Esophagus muscularis mucosa (tissue), 4 donors: ENCODE data around the gene TLX1. TPM values are rescaled to one million over a fixed set of nuclear protein-coding genes. Genes with fewer than 3 reads are reported as not detected.

Source experiments
- DNase-seq: peaks from one replicate; pipeline ENCODE4 v3.0.0-alpha.2; 2017; ENCODE audit errors: extremely low spot score
- H3K27ac ChIP-seq, 4 donors: fragments of 200-600 bp; sonication (generic); replicated peaks in 1 of 4; 1 replicate in 3 of 4; 2 replicates in 1 of 4; pipeline ENCODE4 v1.5.1; 2016 to 2019; ENCODE audit warnings: mild to moderate bottlenecking in 1 of 4
- H3K27me3 ChIP-seq, 4 donors: fragments of 200-600 bp; sonication (generic); one replicate each; pipeline versions ENCODE4 v1.5.1 to v1.6.0; 2016 to 2019
- H3K36me3 ChIP-seq, 4 donors: fragments of 200-600 bp; sonication (generic); one replicate each; pipeline ENCODE4 v1.5.1; 2016 to 2019
- H3K4me1 ChIP-seq, 4 donors: fragments of 200-600 bp; sonication (generic); one replicate each; pipeline ENCODE4 v1.5.1; 2016 to 2019
- H3K4me3 ChIP-seq, 4 donors: fragments of 200-600 bp; sonication (generic); 1 replicate in 2 of 4; 2 replicates in 2 of 4; pipeline ENCODE4 v1.5.1; 2016 to 2019; ENCODE audit warnings: mild to moderate bottlenecking in 4 of 4, moderate library complexity in 1 of 4
- H3K9me3 ChIP-seq, 4 donors: fragments of 200-600 bp; sonication (generic); 1 replicate in 3 of 4; 2 replicates in 1 of 4; pipeline ENCODE4 v1.5.1; 2016 to 2019
- CTCF ChIP-seq, 3 experiments: fragments of 200-600 bp in 2 of 3; fragments of 450-650 bp in 1 of 3; sonication (generic) in 2 of 3; IDR thresholded peaks; one replicate each; pipeline ENCODE4 v1.5.1; 2017 to 2019; ENCODE audit warnings: antibody characterized with exemption in 3 of 3, mild to moderate bottlenecking in 2 of 3, moderate library complexity in 1 of 3
- EP300 ChIP-seq: sonication (generic); formaldehyde crosslinking; IDR thresholded peaks from one replicate; pipeline ENCODE4 v1.6.1; 2017; ENCODE audit warnings: antibody characterized with exemption
- POLR2A ChIP-seq: fragments of 450-650 bp; IDR thresholded peaks from one replicate; pipeline ENCODE4 v1.6.1; 2017; ENCODE audit warnings: antibody characterized with exemption, moderate library complexity, mild to moderate bottlenecking, low read depth
- POLR2AphosphoS5 ChIP-seq, 2 donors: sonication (generic); formaldehyde crosslinking; IDR thresholded peaks; one replicate each; pipeline ENCODE4 v1.6.1; 2017; ENCODE audit warnings: antibody characterized with exemption in 2 of 2
- WGBS: methylation state at CpG from one replicate; pipeline ENCODE4 v1.1.5; 2018; 5-methylcytosine and 5-hydroxymethylcytosine counted together
- intact Hi-C: fragments of 100-400 bp; cut with DNase I; formaldehyde crosslinking; loops from one replicate; pipeline ENCODE4 v1.15.1; 2023
- total RNA-seq, 4 donors: library from RNA; depleted of rRNA; stranded (reverse); fragments of >200 nt; gene quantifications; one replicate each; pipeline versions ENCODE4 v1.1.0 to v1.2.1, GENCODE V29; 2016

The TLX1 gene
- total RNA-seq, 4 donors from 2014 or later = not detected

GRCh38 chr10:101121654-101122031 lies 9.5 kb upstream of the TLX1 start:
- intact Hi-C loops = no loop called here
- no peak for DNase-seq
- no peaks in the 10 kb centered on the region for H3K36me3 ChIP-seq
- no peak for TF ChIP-seq POLR2A
- no peak for TF ChIP-seq EP300
- TF ChIP-seq POLR2AphosphoS5 (IDR thresholded peaks at IDR 0.05) = no peak
- TF ChIP-seq CTCF (IDR thresholded peaks at IDR 0.05) = no peak
- no peak overlapping the region for H3K27ac ChIP-seq
- 10% methylated on average over 12 of the region's 15 CpGs for WGBS
- H3K9me3 ChIP-seq = no peaks in the 10 kb centered on the region
- H3K27me3 ChIP-seq = peaks cover 0 to 97% (median 45%) of the 10 kb centered on the region in 4 donors
- H3K4me1 ChIP-seq = peaks cover 18 to 32% (median 28%) of the 10 kb centered on the region in 4 donors
- H3K4me3 ChIP-seq = peak overlapping the region; percentile 47 to 65 (median 50)

GRCh38 chr10:101122270-101123084 lies 8.6 kb upstream of the TLX1 start:
- no peak for DNase-seq
- peak overlapping the region; percentile 35 to 40 (median 38) for H3K4me3 ChIP-seq
- WGBS = 20% methylated on average over 11 of the region's 16 CpGs
- no peaks in the 10 kb centered on the region for H3K9me3 ChIP-seq
- no peaks in the 10 kb centered on the region for H3K36me3 ChIP-seq
- intact Hi-C loops = no loop called here
- H3K4me1 ChIP-seq = peaks cover 18 to 32% (median 28%) of the 10 kb centered on the region in 4 donors
- H3K27ac ChIP-seq = no peak overlapping the region
- H3K27me3 ChIP-seq = peaks cover 0 to 97% (median 50%) of the 10 kb centered on the region in 4 donors
- TF ChIP-seq POLR2AphosphoS5 (IDR thresholded peaks at IDR 0.05) (no peak), POLR2A (no peak), CTCF (IDR thresholded peaks at IDR 0.05) (no peak), EP300 (no peak)

GRCh38 chr10:101123085-101123814 lies 7.8 kb upstream of the TLX1 start:
- no peak overlapping the region for H3K27ac ChIP-seq
- no peaks in the 10 kb centered on the region for H3K9me3 ChIP-seq
- no peak for TF ChIP-seq CTCF (IDR thresholded peaks at IDR 0.05)
- TF ChIP-seq POLR2A = no peak
- no peak for TF ChIP-seq POLR2AphosphoS5 (IDR thresholded peaks at IDR 0.05)
- TF ChIP-seq EP300 = no peak
- H3K4me1 ChIP-seq = peaks cover 18 to 32% (median 28%) of the 10 kb centered on the region in 4 donors
- 6% methylated on average over 21 of the region's 58 CpGs for WGBS
- intact Hi-C loops = no loop called here
- peak overlapping the region; percentile 35 to 40 (median 38) for H3K4me3 ChIP-seq
- H3K36me3 ChIP-seq = no peaks in the 10 kb centered on the region
- peaks cover 0 to 99% (median 56%) of the 10 kb centered on the region in 4 donors for H3K27me3 ChIP-seq
- DNase-seq = no peak

- Histone ChIP-seq H3K4me1 (peaks cover 18 to 32% (median 28%) of the 10 kb centered on the region in 4 donors), H3K4me3 (peak overlapping the region; percentile 35 to 40 (median 38)), H3K9me3 (no peaks in the 10 kb centered on the region), H3K27ac (no peak overlapping the region), H3K27me3 (peaks cover 0 to 99% (median 61%) of the 10 kb centered on the region in 4 donors), H3K36me3 (no peaks in the 10 kb centered on the region)
- DNase-seq = no peak
- TF ChIP-seq POLR2A (no peak), CTCF (IDR thresholded peaks at IDR 0.05) (no peak), EP300 (no peak), POLR2AphosphoS5 (IDR thresholded peaks at IDR 0.05) (no peak)
- 38% methylated on average over 12 of the region's 13 CpGs for WGBS
- intact Hi-C loops = no loop called here
Observed at GRCh38 chr10:101123815-101124617, 7.1 kb upstream of the TLX1 start.
